Spleen (tissue), 11 donors: ENCODE measurements around the gene CPLX3. TPM values are rescaled to one million over a fixed set of nuclear protein-coding genes. Genes with fewer than 3 reads are reported as not detected.

ENCODE experiments used
- DNase-seq: peaks from one replicate; pipeline ENCODE4 v3.0.0-alpha.2; 2020
- H3K27ac ChIP-seq, 8 donors: fragments of 200-600 bp; sonication (generic) in 7 of 8; 1 replicate in 4 of 8; 2 replicates in 4 of 8; pipeline versions ENCODE4 v1.5.0 to v1.8.0; 2016 to 2021; ENCODE audit warnings: inconsistent platforms in 4 of 8, mild to moderate bottlenecking in 4 of 8, moderate library complexity in 1 of 8
- H3K27me3 ChIP-seq, 7 donors: fragments of 200-600 bp; sonication (generic) in 6 of 7; replicated peaks in 1 of 7; 1 replicate in 4 of 7; 2 replicates in 3 of 7; pipeline versions ENCODE4 v1.5.0 to v1.8.0; 2016 to 2021; ENCODE audit warnings: inconsistent platforms in 3 of 7, mild to moderate bottlenecking in 1 of 7
- H3K36me3 ChIP-seq, 6 donors: fragments of 200-600 bp; sonication (generic) in 5 of 6; 1 replicate in 4 of 6; 2 replicates in 2 of 6; pipeline versions ENCODE4 v1.5.0 to v1.8.0; 2016 to 2021; ENCODE audit warnings: inconsistent platforms in 2 of 6
- H3K4me1 ChIP-seq, 6 donors: fragments of 200-600 bp; sonication (generic) in 5 of 6; 1 replicate in 3 of 6; 2 replicates in 3 of 6; pipeline versions ENCODE4 v1.5.0 to v1.8.0; 2016 to 2021; ENCODE audit warnings: inconsistent platforms in 3 of 6
- H3K4me3 ChIP-seq, 8 donors: fragments of 200-600 bp; sonication (generic) in 7 of 8; 1 replicate in 4 of 8; 2 replicates in 4 of 8; pipeline versions ENCODE4 v1.5.0 to v1.8.0; 2016 to 2021; ENCODE audit warnings: inconsistent platforms in 4 of 8, mild to moderate bottlenecking in 4 of 8, moderate library complexity in 2 of 8
- H3K9me3 ChIP-seq, 8 donors: fragments of 200-600 bp; sonication (generic) in 7 of 8; 1 replicate in 4 of 8; 2 replicates in 4 of 8; pipeline versions ENCODE4 v1.5.0 to v1.8.0; 2016 to 2021; ENCODE audit warnings: inconsistent platforms in 4 of 8
- POLR2A ChIP-seq, 3 donors: fragments of 450-650 bp; IDR thresholded peaks; one replicate each; pipeline ENCODE4 v1.5.1; 2017; ENCODE audit warnings: antibody characterized with exemption in 3 of 3, mild to moderate bottlenecking in 1 of 3
- POLR2AphosphoS5 ChIP-seq, 3 donors: sonication (generic); formaldehyde crosslinking; IDR thresholded peaks; one replicate each; pipeline ENCODE4 v1.5.1; 2017; ENCODE audit warnings: antibody characterized with exemption in 3 of 3
- WGBS, 5 donors: extraction: QIAGEN DNeasy Blood & Tissue Kit in 3 of 5; methylation state at CpG; one replicate each; pipeline versions ENCODE4 v1.1.5 to v1.1.7; 2013 to 2018; 5-methylcytosine and 5-hydroxymethylcytosine counted together
- intact Hi-C: fragments of 100-400 bp; cut with DNase I; formaldehyde crosslinking; loops from one replicate; pipeline ENCODE4 v1.15.0; 2023; ENCODE audit warnings: low total_unique reads
- polyA plus RNA-seq, 3 donors: library from polyadenylated mRNA; stranded (reverse); fragments of 200-250 nt; gene quantifications; one replicate each; pipeline ENCODE4 v1.2.1, GENCODE V29; 2013
- total RNA-seq, 7 donors: library from RNA; depleted of rRNA in 3 of 7; stranded (reverse); fragments of >200 nt in 3 of 7; fragmentation: NEBNext Ultra II Directional in 4 of 7; extraction: Animal tissue kit (Norgen Biotek cat#: 25700) in 4 of 7; gene quantifications; one replicate each; pipeline versions ENCODE4 v1.1.0 to v1.2.1, GENCODE V29; 2016 to 2021
- TF ChIP-seq, protein P1 (sequence below), 11 experiments: fragments of 200-600 bp in 7 of 11; fragments of 450-650 bp in 4 of 11; sonication (generic) in 4 of 11; IDR thresholded peaks in 8 of 11; conservative IDR thresholded peaks in 3 of 11; 1 replicate in 7 of 11; 2 replicates in 4 of 11; pipeline versions ENCODE4 v1.4.0 to v1.8.0; 2016 to 2021; ENCODE audit warnings: antibody characterized with exemption in 11 of 11, inconsistent platforms in 4 of 11, mild to moderate bottlenecking in 1 of 11
- donor health status: healthy with polysubstance abuse.
- donor health status: DM: no; HTN: no; CAD: no; lungs with moderate emphysema.
- donor health status: DM: no; HTN: no; CAD: no.
- donor health status: Bipolar disorder and iron deficiency.
- donor health status: healthy.
- donor health status: DM: no; HTN: no; CAD: no.
- donor health status: DM: yes; HTN: yes; CAD: no.

Gene CPLX3
- total and polyA plus RNA-seq, 10 donors, result 17.7 to 207 (median 39.1) TPM

- Histone ChIP-seq H3K9me3 (no peaks in the 10 kb centered on the region), H3K4me1 (peaks cover 0 to 39% (median 22%) of the 10 kb centered on the region in 6 donors), H3K36me3 (no peaks in the 10 kb centered on the region), H3K27me3 (peaks cover 0 to 38% (median 10%) of the 10 kb centered on the region in 7 donors), H3K4me3 (no peak overlapping the region), H3K27ac (no peak overlapping the region)
- WGBS, 5 donors, result 76 to 89% (median 81%) methylated on average over 7 of the region's 7 CpGs
- TF ChIP-seq POLR2A (IDR thresholded peaks at IDR 0.05) (no peak), POLR2AphosphoS5 (IDR thresholded peaks at IDR 0.05) (no peak)
- TF ChIP-seq, protein P1, sequence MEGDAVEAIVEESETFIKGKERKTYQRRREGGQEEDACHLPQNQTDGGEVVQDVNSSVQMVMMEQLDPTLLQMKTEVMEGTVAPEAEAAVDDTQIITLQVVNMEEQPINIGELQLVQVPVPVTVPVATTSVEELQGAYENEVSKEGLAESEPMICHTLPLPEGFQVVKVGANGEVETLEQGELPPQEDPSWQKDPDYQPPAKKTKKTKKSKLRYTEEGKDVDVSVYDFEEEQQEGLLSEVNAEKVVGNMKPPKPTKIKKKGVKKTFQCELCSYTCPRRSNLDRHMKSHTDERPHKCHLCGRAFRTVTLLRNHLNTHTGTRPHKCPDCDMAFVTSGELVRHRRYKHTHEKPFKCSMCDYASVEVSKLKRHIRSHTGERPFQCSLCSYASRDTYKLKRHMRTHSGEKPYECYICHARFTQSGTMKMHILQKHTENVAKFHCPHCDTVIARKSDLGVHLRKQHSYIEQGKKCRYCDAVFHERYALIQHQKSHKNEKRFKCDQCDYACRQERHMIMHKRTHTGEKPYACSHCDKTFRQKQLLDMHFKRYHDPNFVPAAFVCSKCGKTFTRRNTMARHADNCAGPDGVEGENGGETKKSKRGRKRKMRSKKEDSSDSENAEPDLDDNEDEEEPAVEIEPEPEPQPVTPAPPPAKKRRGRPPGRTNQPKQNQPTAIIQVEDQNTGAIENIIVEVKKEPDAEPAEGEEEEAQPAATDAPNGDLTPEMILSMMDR (IDR thresholded peaks at IDR 0.05 in 8 of 11, conservative IDR thresholded peaks at IDR 0.05 in 3 of 11), result no peak
- no peak for DNase-seq
- intact Hi-C loops, result no loop called here
Observed at GRCh38 chr15:74824976-74825375, 1.5 kb upstream of the CPLX3 start.

- DNase-seq, result no peak
- no peaks in the 10 kb centered on the region for H3K9me3 ChIP-seq
- no peak for TF ChIP-seq POLR2AphosphoS5 (IDR thresholded peaks at IDR 0.05)
- TF ChIP-seq, protein P1 (IDR thresholded peaks at IDR 0.05 in 8 of 11, conservative IDR thresholded peaks at IDR 0.05 in 3 of 11), result no peak
- no peak for TF ChIP-seq POLR2A (IDR thresholded peaks at IDR 0.05)
- H3K27ac ChIP-seq, result no peak overlapping the region
- intact Hi-C loops, result no loop called here
- H3K4me3 ChIP-seq, result no peak overlapping the region
- H3K27me3 ChIP-seq, result peaks cover 0 to 38% (median 10%) of the 10 kb centered on the region in 7 donors
- H3K36me3 ChIP-seq, result no peaks in the 10 kb centered on the region
- H3K4me1 ChIP-seq, result peaks cover 0 to 30% (median 16%) of the 10 kb centered on the region in 6 donors
- 50 to 66% (median 56%) methylated on average over 7 to 10 of the region's 10 CpGs for WGBS, 5 donors
Observed at GRCh38 chr15:74825866-74826265, 561 bp upstream of the CPLX3 start.

DNA sequence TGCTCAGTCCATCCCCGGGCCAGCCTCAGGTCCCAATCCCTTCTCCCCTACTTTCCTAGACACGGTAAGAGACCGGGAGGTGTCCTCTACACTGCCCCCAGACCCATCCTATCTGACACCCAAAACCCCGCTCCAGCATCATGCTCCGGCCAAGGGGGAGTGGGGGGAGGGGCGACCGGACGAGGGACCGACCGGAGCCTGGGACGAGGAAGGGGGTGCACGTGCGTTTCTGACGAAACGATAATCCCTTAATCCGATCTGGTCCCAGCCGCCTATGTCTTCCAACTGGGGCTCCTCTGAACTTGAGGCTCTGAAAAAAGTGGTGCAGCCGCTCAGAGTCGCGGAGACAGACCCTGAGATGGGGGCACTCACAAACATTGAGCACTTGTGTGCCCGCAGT lies 494 bp downstream of the CPLX3 start:
- no peaks in the 10 kb centered on the region for H3K36me3 ChIP-seq
- H3K9me3 ChIP-seq, result no peaks in the 10 kb centered on the region
- intact Hi-C loops, result no loop called here
- WGBS, 5 donors, result 24 to 29% (median 25%) methylated on average over 19 to 21 of the region's 21 CpGs
- H3K4me1 ChIP-seq, result peaks cover 0 to 20% (median 6%) of the 10 kb centered on the region in 6 donors
- DNase-seq, result no peak
- no peak overlapping the region for H3K4me3 ChIP-seq
- H3K27ac ChIP-seq, result no peak overlapping the region
- H3K27me3 ChIP-seq, result peaks cover 0 to 38% (median 10%) of the 10 kb centered on the region in 7 donors
- TF ChIP-seq POLR2A (IDR thresholded peaks at IDR 0.05) (no peak), POLR2AphosphoS5 (IDR thresholded peaks at IDR 0.05) (peak in 2 of 3 donors; percentile 25 to 38)
- TF ChIP-seq, protein P1 (IDR thresholded peaks at IDR 0.05 in 8 of 11, conservative IDR thresholded peaks at IDR 0.05 in 3 of 11), result no peak

GRCh38 chr15:74827614-74828013 lies 1.2 kb downstream of the CPLX3 start:
- H3K27me3 ChIP-seq, result peaks cover 0 to 38% (median 10%) of the 10 kb centered on the region in 7 donors
- DNase-seq, result no peak
- H3K9me3 ChIP-seq, result no peaks in the 10 kb centered on the region
- no peak overlapping the region for H3K27ac ChIP-seq
- TF ChIP-seq POLR2A (IDR thresholded peaks at IDR 0.05), result no peak
- no peak for TF ChIP-seq POLR2AphosphoS5 (IDR thresholded peaks at IDR 0.05)
- TF ChIP-seq, protein P1 (IDR thresholded peaks at IDR 0.05 in 8 of 11, conservative IDR thresholded peaks at IDR 0.05 in 3 of 11), result no peak
- H3K4me3 ChIP-seq, result no peak overlapping the region
- no peaks in the 10 kb centered on the region for H3K36me3 ChIP-seq
- H3K4me1 ChIP-seq, result peaks cover 0 to 16% (median 5%) of the 10 kb centered on the region in 6 donors
- 57 to 69% (median 66%) methylated on average over 1 to 5 of the region's 5 CpGs for WGBS, 5 donors
- intact Hi-C loops, result no loop called here
